K562 (cell line): Measurements from ENCODE around the gene EIF4E1B. TPM values are rescaled to one million over a fixed set of nuclear protein-coding genes. Genes with fewer than 3 reads are reported as not detected.

Source experiments
- CTBP1 ChIP-seq: fragments of 450-650 bp; IDR thresholded peaks from 2 replicates; pipeline ENCODE4 v1.6.1; 2016; ENCODE audit warnings: borderline replicate concordance
- LCOR ChIP-seq: sonication (generic); formaldehyde crosslinking; IDR thresholded peaks from 2 replicates; pipeline ENCODE4 v1.8.0; 2022; ENCODE audit warnings: mild to moderate bottlenecking, missing genetic modification reagents
- MXI1 ChIP-seq: IDR thresholded peaks from 2 replicates; pipeline ENCODE4 v1.6.1; 2011; ENCODE audit warnings: low read depth, mild to moderate bottlenecking, improper control_type of control experiment, low read length
- NR2C1 ChIP-seq, 2 experiments: fragments of 450-650 bp; IDR thresholded peaks; 2 replicates each; pipeline ENCODE4 v1.6.1; 2017; ENCODE audit warnings: mild to moderate bottlenecking in 2 of 2, antibody characterized with exemption in 1 of 2, inconsistent platforms in 1 of 2, missing compliant biosample characterization in 1 of 2, missing genetic modification characterization in 1 of 2
- NR3C1 ChIP-seq: sonication (generic); formaldehyde crosslinking; IDR thresholded peaks from 2 replicates; pipeline ENCODE4 v1.8.1; 2022; ENCODE audit warnings: missing genetic modification reagents
- POLR2AphosphoS5 ChIP-seq: IDR thresholded peaks from 2 replicates; pipeline ENCODE4 v1.6.1; 2011; ENCODE audit warnings: mild to moderate bottlenecking, low read depth, low read length, moderate library complexity; ENCODE audit not compliant: control insufficient read depth, insufficient read depth
- RAD21 ChIP-seq, 2 experiments: fragments of 250-450 bp in 1 of 2; fragments of 450-650 bp in 1 of 2; sonication (Bioruptor Pico) in 1 of 2; formaldehyde crosslinking in 1 of 2; IDR thresholded peaks in 1 of 2; conservative IDR thresholded peaks in 1 of 2; 2 replicates each; pipeline versions ENCODE4 v1.4.0 to v1.8.0; 2020 to 2022; ENCODE audit warnings: mild to moderate bottlenecking in 2 of 2, moderate library complexity in 1 of 2
- RBFOX2 ChIP-seq: fragments of 200-400 bp; formaldehyde crosslinking; IDR thresholded peaks from 2 replicates; pipeline ENCODE4 v1.6.1; 2017; ENCODE audit warnings: low read depth, mild to moderate bottlenecking, low read length, moderate library complexity
- SMC3 ChIP-seq: conservative IDR thresholded peaks from 2 replicates; pipeline ENCODE4 v1.6.1; 2011; ENCODE audit warnings: low read depth, low read length, improper control_type of control experiment; ENCODE audit not compliant: insufficient read depth
- SREBF2 ChIP-seq: sonication (generic); formaldehyde crosslinking; IDR thresholded peaks from 2 replicates; pipeline ENCODE4 v1.4.0; 2020; ENCODE audit warnings: mild to moderate bottlenecking, missing genetic modification reagents
- TAF9B ChIP-seq: fragments of 450-650 bp; IDR thresholded peaks from 2 replicates; pipeline ENCODE4 v1.6.1; 2018; ENCODE audit warnings: mild to moderate bottlenecking; ENCODE audit not compliant: partially characterized antibody
- THRB ChIP-seq: fragments of 450-650 bp; formaldehyde crosslinking; conservative IDR thresholded peaks from 2 replicates; pipeline ENCODE4 v1.4.0; 2022; ENCODE audit warnings: mild to moderate bottlenecking, missing genetic modification characterization
- TRIM28 ChIP-seq: fragments of 450-650 bp; IDR thresholded peaks from 2 replicates; pipeline ENCODE4 v1.6.1; 2017
- ZBTB33 ChIP-seq: sonication (generic); formaldehyde crosslinking; IDR thresholded peaks from 2 replicates; pipeline ENCODE4 v1.8.1; 2023; ENCODE audit warnings: mild to moderate bottlenecking, missing genetic modification reagents
- ZFPM2 ChIP-seq: fragments of 250-450 bp; sonication (Bioruptor Pico); IDR thresholded peaks from 2 replicates; pipeline ENCODE4 v1.5.1; 2022; ENCODE audit warnings: mild to moderate bottlenecking
- ZNF165 ChIP-seq: fragments of 250-450 bp; sonication (Bioruptor Pico); IDR thresholded peaks from 2 replicates; pipeline ENCODE4 v1.4.0; 2020; ENCODE audit warnings: borderline replicate concordance
- ZNF212 ChIP-seq: fragments of 450-650 bp; formaldehyde crosslinking; IDR thresholded peaks from 2 replicates; pipeline ENCODE4 v1.4.0; 2020; ENCODE audit warnings: mild to moderate bottlenecking
- polyA plus RNA-seq, 8 experiments: library from polyadenylated mRNA; depleted of rRNA in 4 of 8; stranded (reverse) in 5 of 8; unstranded in 3 of 8; fragments of >200 nt; fragmentation: Nextera tagmentation in 2 of 8; fragmentation: Illumina TruSeq in 1 of 8; extraction: Ambion mirVana in 2 of 8; extraction: Trizol in 1 of 8; gene quantifications; 2 replicates each; pipeline versions ENCODE4 v1.2.1 to v1.2.3, GENCODE V29; 2011 to 2014; ENCODE audit warnings: inconsistent platforms in 1 of 8, missing spikeins in 1 of 8
- total RNA-seq, 7 experiments: library from RNA; depleted of rRNA in 6 of 7; stranded (reverse); fragments of >200 nt in 6 of 7; fragmentation: Illumina TruSeq in 2 of 7; extraction: Trizol in 2 of 7; gene quantifications; 2 replicates each; pipeline versions ENCODE4 v1.2.1 to v1.2.3, GENCODE V29; 2011 to 2021; ENCODE audit warnings: low replicate concordance in 1 of 7
- TF ChIP-seq, protein P1 (sequence below): fragments of 450-650 bp; formaldehyde crosslinking; IDR thresholded peaks from 2 replicates; pipeline ENCODE4 v1.4.0; 2020; ENCODE audit warnings: mild to moderate bottlenecking, moderate library complexity
- TF ChIP-seq, protein P2 (sequence below): fragments of 250-450 bp; sonication (Bioruptor Pico); IDR thresholded peaks from 2 replicates; pipeline ENCODE4 v1.4.0; 2020
- TF ChIP-seq, protein P3 (sequence below), 3 experiments: IDR thresholded peaks in 2 of 3; conservative IDR thresholded peaks in 1 of 3; 2 replicates each; pipeline ENCODE4 v1.5.1; 2011 to 2012; ENCODE audit warnings: low read length in 3 of 3, mild to moderate bottlenecking in 3 of 3, control low read depth in 2 of 3, improper control_type of control experiment in 1 of 3, inconsistent platforms in 1 of 3, low read depth in 1 of 3, mixed read lengths in 1 of 3, moderate library complexity in 1 of 3; ENCODE audit not compliant: insufficient read depth in 2 of 3

EIF4E1B gene
- total and polyA plus RNA-seq, 9 of the 15 experiments (the other 6 are each of a cell fraction or from before 2014, with no cell fraction given) = not detected

DNA sequence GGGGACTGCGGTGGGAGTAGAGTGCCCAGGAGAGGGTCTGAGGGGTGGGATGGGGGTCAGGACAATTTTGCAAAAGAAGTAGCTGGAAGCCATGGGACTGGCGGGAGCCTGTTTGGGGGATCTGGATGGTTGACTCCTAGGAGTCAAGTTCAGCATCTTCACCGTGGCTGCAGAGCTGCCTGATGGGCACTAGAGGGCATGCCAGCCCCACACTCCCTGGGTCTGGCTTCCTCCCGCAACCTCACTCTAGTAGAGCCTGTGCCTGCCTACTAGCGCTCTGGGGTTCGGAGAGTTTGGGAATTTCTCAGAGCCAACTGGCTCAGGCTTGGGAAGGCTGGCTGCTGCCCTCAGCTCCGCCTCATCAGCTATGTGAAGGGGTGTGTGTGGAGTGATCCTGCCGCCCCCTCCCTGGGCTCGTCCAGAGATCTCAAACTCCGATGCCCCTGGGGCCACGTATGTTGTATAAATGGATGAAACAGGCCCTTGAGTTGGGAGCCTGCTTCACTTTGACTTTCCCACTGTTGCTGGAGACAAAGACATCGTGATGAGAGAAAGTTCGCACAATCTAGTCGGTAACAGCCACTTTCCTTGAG is 27.6 kb downstream of the EIF4E1B start (continued):
- TF ChIP-seq, protein P1, sequence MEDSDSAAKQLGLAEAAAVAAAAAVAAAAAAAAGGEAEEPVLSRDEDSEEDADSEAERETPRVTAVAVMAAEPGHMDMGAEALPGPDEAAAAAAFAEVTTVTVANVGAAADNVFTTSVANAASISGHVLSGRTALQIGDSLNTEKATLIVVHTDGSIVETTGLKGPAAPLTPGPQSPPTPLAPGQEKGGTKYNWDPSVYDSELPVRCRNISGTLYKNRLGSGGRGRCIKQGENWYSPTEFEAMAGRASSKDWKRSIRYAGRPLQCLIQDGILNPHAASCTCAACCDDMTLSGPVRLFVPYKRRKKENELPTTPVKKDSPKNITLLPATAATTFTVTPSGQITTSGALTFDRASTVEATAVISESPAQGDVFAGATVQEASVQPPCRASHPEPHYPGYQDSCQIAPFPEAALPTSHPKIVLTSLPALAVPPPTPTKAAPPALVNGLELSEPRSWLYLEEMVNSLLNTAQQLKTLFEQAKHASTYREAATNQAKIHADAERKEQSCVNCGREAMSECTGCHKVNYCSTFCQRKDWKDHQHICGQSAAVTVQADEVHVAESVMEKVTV (CRISPR knock-in tag) = 0 out of 2 replicates have a peak, but pooled peaks have one; percentile 32
- no peak for TF ChIP-seq MXI1
- no peak for TF ChIP-seq NR2C1 (IDR thresholded peaks at IDR 0.05)
- no peak for TF ChIP-seq NR2C1 (tag; IDR thresholded peaks at IDR 0.05)
- TF ChIP-seq TAF9B = no peak
- peak; percentile 69 for TF ChIP-seq SMC3
- TF ChIP-seq NR3C1 (CRISPR knock-in tag) = no peak
- no peak for TF ChIP-seq ZNF212 (CRISPR knock-in tag)
- TF ChIP-seq POLR2AphosphoS5 = no peak
- TF ChIP-seq CTBP1 = 0 out of 2 replicates have a peak, but pooled peaks have one; percentile 33
- TF ChIP-seq RAD21 (CRISPR knock-in tag; conservative IDR thresholded peaks at IDR 0.05 in 1 of 2, IDR thresholded peaks at IDR 0.05 in 1 of 2) = peak; percentile 57 to 79
- TF ChIP-seq, protein P2, sequence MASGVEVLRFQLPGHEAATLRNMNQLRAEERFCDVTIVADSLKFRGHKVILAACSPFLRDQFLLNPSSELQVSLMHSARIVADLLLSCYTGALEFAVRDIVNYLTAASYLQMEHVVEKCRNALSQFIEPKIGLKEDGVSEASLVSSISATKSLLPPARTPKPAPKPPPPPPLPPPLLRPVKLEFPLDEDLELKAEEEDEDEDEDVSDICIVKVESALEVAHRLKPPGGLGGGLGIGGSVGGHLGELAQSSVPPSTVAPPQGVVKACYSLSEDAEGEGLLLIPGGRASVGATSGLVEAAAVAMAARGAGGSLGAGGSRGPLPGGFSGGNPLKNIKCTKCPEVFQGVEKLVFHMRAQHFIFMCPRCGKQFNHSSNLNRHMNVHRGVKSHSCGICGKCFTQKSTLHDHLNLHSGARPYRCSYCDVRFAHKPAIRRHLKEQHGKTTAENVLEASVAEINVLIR (CRISPR knock-in tag) = no peak
- TF ChIP-seq ZNF165 (CRISPR knock-in tag) = no peak
- TF ChIP-seq ZBTB33 (CRISPR knock-in tag) = peak; percentile 92
- no peak for TF ChIP-seq RBFOX2
- no peak for TF ChIP-seq TRIM28
- no peak for TF ChIP-seq THRB (CRISPR knock-in tag)
- TF ChIP-seq LCOR (CRISPR knock-in tag) = no peak
- 0 out of 2 replicates have a peak, but pooled peaks have one; percentile 64 for TF ChIP-seq SREBF2 (CRISPR knock-in tag)
- TF ChIP-seq, protein P3, sequence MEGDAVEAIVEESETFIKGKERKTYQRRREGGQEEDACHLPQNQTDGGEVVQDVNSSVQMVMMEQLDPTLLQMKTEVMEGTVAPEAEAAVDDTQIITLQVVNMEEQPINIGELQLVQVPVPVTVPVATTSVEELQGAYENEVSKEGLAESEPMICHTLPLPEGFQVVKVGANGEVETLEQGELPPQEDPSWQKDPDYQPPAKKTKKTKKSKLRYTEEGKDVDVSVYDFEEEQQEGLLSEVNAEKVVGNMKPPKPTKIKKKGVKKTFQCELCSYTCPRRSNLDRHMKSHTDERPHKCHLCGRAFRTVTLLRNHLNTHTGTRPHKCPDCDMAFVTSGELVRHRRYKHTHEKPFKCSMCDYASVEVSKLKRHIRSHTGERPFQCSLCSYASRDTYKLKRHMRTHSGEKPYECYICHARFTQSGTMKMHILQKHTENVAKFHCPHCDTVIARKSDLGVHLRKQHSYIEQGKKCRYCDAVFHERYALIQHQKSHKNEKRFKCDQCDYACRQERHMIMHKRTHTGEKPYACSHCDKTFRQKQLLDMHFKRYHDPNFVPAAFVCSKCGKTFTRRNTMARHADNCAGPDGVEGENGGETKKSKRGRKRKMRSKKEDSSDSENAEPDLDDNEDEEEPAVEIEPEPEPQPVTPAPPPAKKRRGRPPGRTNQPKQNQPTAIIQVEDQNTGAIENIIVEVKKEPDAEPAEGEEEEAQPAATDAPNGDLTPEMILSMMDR (IDR thresholded peaks at IDR 0.05 in 2 of 3, conservative IDR thresholded peaks at IDR 0.05 in 1 of 3; ENCODE audit: insufficient read depth in 2 of 3, low read depth in 1 of 3, low read length in 3 of 3) = peak; percentile 84 to 86 (median 85)
- no peak for TF ChIP-seq ZFPM2
